ENCODE data around the gene PAX5. TPM values are rescaled to one million over a fixed set of nuclear protein-coding genes. Genes with fewer than 3 reads are reported as not detected.
A peak's percentile ranks its signal among the peaks of the same experiment; 100 is the strongest.

PAX5 gene
- total RNA-seq, 1 experiment from 2014 or later: not detected

DNA sequence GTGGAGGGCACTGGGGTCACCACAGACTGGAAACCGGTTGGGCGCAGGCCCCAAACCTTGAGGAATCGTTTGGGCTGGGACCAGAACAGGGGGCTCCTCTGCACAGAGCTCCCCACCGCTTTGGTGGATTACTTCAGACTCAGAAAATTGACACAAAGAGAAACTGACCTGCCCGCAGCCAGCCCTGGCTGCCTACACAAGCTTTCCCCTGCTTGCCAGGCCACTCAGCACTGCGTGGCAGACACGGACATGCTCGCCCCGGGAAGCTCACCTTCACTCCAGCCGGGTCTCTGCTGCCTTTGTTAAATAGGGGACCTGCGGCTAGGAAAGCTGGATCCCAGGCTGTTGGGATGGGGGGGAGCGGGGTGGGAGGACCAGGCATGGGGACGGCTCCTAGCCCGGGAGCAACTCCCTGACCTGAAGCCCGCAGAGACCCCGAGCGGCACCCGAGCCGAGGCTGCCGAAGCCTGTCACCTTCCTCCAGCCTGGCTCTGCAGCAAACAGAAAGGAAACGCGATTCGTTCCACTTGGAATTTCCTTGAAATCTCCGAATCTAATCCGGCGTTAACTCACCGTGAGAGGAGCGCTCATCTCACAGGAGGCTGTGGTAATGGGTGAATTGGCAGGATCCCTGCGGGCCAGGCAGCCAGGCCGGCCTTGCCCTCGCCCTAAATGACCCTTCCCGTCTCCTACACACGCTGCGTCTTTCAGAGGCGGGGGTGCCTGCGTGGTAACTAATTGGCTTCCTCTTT lies 8.8 kb downstream of the PAX5 start:
- no peak for DNase-seq (ENCODE audit: low read depth)

DNA sequence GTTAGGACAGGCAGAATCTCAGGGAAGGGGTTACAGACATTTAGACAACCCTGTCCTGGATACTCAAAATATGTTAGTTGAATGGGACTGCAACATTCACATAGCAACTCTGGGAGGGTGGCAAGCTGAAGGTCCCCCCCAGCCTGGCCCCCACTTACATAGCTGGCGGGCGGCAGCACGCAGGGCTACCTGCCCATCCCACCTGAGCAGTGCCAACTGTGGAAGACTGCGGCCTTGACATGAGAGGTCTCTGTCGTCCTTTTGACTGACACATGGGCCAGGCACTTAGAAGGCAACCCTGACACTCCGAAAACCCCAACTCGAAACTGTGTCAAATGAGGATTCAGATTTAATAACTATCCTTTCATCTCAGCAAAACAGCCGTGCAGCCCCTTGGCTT lies 16.5 kb downstream of the PAX5 start:
- no peak for DNase-seq (ENCODE audit: low read depth)

DNA sequence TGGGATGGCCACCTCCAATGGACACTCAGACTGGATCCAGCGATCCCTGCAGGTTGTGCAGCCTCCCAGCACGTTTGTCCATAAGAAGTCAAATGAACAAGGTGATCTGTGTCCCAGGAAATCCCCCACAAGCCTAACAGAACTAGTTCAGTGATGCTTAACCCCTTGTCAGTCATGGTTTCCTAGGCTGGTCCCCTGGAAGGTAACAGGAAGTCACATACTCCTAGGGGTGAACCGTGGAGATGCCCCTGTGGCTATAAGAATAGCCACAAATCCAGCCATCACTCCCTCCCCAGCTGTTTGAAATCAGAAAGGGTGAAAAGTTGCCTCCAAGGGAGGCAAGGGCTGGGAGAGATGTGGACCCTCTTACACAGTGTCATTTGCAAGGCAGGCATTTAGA lies 22.5 kb downstream of the PAX5 start:
- no peak for DNase-seq (ENCODE audit: low read depth)

DNA sequence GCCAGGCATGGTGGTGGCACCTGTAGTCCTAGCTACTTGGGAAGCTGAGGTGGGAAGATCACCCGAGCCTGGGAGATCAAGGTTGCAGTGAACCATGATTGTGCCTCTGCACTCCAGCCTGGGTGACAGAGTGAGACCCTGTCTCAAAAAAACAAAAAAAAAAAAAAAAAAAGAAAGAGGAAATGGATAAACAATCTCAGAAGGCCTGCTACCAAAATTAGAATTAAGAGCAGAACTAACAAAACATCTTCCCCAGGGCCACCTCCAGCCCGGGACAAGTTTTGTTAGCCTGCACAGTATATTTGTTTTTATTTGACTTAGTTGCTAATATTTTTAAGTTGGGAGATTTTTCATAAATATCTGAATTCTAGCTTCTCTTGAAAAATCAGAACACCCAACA lies 23.1 kb downstream of the PAX5 start:
- no peak for DNase-seq (ENCODE audit: low read depth)

DNA sequence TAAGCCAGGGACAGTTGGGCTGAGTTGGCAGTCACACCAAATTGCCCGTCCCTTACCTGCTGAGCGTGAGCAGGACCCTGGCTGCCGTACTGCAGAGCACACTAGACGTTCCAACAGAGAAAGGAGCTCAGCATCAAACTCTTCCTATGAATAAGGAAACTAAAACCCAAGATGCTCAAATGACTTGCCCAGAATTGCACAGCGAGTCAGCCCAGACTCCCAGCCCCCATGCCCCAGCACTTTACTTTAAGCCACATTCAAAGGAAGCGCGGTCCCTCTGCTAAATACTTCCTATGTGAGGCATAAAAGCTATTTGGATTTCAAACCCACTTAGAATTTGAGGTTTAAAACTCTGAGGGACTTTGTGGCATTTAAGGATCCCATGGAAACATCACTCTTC lies 23.9 kb downstream of the PAX5 start:
- DNase-seq (ENCODE audit: low read depth): no peak

DNA sequence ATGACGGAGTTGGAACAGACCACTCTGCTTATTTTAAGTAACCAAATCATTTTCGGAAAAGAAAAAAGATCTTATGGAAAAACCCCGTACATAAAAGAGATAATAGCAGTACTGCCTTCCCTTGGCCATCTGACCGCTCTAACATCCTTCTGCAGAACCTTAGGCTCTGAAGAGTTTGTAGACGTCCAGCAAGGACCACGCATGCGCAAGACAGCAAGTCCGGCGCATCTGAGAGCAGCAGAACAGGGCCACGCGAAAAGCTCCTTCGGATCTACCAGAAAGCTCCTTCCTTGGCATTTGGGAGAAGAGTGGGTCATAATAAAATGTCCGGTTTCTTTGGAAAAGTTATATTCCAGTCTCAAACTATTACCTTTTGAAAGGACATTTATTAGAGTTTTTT lies 26.8 kb downstream of the PAX5 start:
- DNase-seq (ENCODE audit: low read depth): no peak

DNA sequence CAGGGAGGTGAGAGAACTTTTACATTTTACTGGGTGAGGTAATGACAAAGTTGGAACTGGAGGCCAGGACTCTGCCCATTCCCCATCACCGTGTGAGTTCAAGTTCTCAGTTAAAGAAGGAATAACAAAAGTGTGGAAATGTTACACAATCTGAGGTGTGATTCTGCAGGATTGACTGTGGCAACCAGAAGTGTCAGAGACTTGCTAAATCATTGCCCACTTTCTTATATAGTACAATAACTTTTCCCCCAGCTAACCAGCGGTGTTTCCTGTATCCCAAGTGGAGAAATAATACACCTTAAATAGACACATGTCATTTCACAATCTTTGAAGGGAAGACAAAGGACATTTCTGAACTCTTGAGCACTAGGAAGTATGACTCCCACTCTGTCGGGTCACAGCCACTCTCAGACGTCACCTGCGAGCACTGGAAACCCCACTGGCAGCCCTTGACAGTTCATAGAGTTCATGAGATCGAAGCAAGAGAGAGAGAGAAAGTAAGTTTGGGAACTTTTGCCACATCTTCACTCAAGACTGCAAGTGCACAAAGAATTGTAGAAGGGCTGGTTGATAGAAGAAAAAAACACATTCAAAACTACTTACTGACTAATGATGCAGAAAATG lies 28.4 kb downstream of the PAX5 start:
- no peak for DNase-seq (ENCODE audit: low read depth)

DNA sequence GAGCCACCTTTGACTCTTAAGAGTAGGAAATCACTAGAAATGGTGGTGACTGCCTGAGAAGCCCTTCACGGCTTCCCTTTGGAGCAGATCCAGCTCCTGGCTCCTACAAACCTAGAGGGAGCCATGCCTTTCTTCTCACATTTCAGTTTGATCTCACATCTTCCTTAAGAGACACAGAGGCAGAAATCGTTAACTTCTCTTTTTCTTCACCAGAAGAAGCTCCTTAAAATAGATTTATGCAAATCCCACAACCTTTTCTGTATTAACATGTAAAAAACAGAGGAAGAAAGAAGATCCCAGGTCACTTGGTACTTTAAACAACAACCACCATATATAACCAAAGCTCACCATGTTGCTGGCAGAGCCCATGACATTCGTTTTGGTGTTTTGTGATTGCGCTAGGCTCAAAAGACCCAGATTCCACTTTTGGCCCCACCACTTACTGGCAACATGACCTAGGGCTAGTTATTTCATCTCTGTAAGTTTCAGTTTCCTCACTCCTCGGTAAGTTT lies 29.6 kb downstream of the PAX5 start:
- DNase-seq (ENCODE audit: low read depth): no peak

DNA sequence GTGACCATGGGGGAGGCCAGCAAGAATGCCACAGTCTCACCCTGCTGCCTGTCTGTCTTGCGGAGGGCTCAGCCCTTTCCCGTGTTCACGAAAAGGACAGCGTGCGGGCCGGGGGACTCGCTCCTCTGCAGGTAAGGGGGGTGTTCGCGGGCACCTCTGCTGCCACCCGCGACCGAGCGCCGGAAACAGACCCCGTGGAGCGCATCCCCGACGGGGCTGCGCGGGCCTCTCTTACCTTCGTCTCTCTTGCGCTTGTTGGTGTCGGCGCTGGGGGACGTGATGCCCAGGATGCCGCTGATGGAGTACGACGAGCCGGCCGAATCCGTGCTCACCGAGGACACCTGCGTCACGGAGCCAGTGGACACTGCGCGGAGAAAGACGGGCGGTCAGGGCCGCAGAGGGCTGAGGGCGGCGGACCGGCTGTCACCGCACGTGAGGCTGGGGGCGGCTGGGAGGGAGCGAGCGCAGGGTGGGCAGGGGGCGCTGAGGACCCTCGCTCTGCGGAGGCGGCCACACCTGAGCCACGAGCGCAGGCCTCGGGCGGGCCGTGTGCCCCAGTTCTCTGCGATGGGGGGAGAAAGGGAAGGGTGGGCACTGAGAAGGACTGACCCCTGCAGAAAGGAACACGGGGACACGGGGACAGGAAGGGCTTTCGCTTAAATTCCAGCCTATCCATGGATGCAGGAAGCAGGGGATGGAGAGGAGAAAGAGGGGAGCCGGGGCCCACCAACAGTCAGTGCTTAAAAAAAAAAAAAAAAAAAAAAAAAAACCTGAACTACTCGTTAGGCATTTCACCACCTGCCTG lies 31.5 kb downstream of the PAX5 start:
- no peak for DNase-seq (ENCODE audit: low read depth)

DNA sequence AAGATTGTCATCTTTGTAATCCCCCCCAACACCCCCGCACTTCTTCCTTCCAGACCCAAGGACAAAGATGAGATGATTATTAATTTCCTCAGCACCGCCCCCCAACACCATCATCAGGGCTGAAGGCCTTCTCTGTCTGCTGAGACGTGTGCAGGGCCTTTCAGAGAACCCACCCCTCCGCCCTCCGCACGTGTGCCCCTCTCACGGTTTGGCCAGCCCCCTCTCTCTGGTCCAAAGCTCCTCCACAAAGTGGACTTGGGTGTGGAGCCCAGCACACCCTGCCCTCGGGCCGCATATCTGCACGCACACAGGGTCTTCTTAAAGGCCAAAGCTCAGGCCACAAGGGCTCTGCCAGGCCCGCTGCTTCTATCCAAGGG lies 32.0 kb downstream of the PAX5 start:
- DNase-seq (ENCODE audit: low read depth): no peak

DNA sequence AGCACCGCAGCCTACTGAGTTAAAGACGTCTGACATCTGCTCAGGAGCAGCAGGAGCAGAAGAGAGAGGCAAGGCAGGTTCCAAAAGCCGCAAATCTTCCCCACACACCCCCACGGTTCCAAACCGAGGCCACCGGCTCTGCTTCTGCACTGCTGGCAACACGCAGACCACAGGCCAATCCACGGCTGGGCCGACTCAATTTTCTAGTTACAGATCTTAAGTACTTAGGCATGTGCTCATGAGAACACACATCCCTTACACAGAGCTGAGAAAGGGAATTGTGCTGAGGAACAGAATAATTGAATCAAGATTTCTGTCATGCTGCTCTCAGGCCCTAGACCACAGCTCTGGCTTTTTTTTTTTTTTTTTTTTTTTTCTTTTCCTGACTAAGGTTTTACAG lies 32.6 kb downstream of the PAX5 start:
- no peak for DNase-seq (ENCODE audit: low read depth)

DNA sequence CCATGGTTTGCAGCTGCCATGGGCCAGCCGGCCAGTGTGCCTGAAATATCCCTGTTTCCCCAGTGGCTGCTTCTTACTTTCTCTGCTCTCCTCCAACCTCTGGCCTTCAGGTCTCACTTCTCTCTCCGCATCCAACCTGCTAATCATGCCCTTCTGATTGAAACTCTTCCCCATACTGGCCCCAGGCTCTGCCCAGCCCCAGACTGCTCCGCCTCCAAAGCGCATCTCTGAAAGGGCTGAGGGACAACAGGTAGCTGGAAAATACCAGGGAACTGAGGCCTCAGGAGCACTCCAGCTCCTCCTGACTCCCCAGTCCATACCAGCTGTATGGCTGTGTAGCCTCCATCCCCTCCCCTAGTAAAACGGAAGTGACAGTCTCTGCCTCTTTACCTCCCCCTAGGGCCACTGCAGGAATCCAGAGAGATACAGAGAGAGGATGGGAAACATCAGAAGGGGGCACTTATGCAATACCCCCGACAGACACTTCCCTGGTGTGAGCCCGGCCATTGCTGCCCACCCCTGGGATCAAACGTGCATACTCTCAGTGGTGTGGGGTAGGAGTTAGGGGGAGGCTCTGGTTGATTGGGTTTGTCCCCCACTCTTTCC lies 34.2 kb downstream of the PAX5 start:
- DNase-seq (ENCODE audit: low read depth): no peak

DNA sequence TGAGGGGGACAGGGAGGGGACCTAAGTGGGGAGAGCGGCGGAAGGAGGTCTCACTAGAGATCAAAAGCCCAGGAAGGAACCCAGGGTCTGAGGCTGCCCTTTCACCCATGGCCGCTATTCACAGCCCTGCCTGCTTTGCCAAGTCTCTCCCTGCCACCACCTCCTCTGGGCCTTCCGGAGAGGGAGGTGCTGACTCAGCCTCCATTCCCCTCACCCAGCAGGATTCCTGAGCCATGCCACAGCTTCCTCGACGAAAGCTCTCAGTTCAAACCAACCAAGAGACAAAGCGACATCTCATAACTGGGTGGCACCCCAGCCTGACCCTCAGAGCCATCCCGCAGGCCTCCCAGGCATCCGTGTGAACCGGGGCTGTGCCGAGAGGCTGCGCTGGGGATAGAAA lies 36.7 kb downstream of the PAX5 start:
- peak; percentile 55 for DNase-seq (ENCODE audit: low read depth)

DNA sequence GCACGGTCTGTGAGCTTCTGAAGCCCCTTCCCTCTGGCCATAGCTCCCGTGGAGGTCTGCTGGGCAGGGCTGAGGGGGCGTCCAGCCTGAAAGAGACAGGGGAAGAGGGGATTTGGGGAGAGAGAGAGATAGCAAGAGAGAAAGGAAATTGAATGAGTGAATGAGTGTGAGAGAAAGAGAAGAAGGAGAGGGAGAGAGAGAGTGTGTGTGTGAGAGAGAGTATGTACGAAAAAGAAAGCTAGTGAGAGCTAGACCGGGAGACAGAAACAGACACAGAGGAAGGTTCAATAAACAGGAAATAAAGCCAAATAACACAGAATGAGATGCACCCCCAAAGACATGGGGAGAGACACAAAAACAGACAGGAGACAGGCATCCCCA lies 37.4 kb downstream of the PAX5 start:
- no peak for DNase-seq (ENCODE audit: low read depth)

DNA sequence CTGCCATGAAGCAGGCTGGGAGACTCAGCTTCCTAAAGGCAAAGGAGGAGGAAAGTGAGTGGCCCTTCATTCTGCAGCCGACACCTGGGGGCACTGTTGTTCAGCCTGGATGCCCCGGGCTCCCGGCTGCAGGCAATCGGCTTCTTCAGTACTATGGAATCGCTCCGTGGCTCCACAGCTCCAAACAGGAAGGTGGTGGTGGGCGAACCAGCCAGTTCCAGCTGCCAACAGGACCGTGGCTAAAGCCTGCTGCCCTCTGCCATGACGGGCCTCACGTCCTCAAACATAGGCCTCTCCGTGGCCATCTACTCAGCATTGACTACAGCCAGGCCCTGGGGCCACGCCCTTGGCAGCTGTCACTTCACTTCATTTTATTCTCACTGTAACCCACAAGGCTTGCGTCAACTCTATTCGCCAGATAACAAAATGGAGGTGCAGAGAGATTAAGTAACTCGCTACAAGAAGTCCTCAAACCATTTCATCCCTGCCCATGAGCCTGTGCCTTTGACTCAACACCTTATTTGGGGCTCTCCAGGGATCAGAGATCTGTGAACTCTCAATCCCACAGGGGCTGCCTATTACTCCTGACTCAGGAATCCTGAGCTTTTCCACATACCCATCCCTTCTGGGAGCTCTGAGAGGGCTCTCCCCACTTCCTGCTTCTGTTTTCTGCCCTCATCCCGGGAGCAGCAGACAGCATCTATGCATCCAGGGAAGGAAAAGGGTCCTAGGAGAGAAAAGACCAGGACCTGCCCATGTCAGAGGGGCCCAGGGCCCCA lies 38.0 kb downstream of the PAX5 start:
- peak; percentile 77 for DNase-seq (ENCODE audit: low read depth)

DNA sequence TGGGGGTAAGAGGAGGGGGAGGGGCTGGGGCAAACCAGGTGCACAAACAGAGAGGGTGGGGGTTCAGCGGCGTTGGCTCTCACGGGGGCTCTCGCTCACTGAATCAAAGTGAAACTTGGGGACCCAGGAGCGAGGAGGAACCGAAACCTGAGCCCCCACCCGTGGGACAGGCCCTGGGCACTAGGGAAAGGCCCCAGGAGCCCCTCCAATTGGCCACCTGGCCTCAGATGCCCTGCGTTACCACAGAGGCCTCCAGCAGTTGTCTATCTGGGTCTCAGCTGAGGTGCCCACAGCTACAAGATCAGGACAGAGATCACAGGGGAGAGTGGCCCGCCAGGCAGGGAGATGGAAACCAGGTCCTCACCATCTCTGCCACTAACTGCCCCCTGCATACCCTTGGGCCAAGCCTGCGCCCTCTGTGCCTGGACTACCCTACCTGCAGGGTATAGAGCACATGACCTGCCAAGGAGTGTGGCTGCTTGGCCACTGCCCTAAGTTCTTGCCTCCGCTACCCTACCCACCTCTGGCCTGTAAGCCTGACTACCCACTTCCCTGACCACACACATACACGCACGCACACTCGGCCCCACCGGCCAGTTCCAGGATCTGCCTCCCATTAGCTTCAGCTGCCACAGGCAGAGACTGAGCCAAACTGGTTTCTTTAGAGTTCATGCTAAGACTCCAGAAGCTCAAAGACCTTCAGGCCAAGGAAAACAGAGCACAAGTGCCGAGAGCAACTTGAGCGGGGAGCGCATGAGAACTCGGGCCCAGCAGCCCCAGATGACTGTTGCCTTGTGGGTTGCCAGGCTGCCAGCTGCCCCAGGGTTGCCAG lies 39.9 kb downstream of the PAX5 start:
- no peak for DNase-seq (ENCODE audit: low read depth)

DNA sequence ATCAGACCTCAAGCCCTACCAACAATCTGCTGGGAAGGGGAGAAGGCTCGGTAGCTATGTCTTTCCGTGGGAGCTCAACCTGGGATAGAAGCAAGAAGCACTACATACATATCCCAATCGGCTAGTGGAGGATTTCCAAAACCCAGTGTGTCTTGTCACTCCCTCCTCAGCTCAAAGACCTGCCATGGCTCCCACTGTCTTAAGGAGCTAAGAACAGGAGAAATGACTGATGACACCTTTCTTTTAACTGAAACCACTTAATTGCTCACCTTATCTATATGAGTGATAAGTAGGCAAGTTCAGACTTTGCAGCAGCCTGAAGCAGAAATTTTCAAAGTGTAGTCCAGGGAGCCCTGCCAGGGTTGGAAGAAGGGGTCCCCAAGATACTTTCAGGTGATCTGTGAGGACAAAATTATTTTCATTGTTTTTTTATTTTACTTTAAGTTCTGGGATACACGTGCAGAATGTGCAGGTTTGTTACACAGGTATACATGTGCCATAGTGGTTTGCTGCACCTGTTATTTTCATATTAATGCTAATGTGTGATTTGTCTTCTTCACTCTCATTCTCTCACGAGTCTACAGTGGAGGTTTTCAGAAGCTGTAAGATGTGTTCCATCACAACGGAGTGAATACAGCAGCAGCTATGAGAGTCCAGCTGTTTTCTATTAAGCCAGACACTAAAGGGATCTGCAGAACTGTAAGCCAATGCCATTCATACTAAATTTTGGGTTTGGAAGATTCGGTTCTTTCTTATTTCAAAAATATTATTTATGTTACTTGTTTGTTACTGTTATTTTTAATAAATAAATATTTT lies 41.4 kb downstream of the PAX5 start:
- DNase-seq (ENCODE audit: low read depth): no peak

DNA sequence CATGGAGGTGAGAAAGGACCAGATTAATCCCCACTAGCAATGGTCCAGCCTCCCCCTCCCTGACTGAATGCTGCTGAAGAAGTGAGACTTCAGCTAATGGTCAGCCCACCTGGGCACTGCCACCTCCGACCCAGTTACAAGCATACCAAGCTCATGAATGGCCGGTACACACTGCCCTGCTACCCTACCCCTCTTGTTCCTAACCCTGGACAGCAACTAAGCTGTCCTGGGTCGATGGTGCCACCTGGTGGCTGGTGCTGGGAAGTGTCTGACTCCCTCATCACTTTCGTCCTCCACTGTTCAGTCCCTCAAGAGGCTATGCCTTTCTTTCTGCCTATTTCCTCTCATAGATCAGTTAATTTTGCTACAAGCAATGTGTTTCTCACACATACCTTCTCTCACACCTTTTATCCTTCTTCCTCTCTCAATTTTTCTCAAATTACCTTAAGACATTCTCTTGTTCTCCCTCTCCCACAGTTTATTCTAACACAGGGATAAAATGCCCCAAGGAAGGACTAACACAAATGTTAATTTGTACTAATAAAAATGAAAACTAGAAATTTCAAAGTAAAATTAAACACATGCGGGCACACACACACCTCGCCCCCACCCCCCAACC lies 42.4 kb downstream of the PAX5 start:
- peak; percentile 38 for DNase-seq (ENCODE audit: low read depth)

DNA sequence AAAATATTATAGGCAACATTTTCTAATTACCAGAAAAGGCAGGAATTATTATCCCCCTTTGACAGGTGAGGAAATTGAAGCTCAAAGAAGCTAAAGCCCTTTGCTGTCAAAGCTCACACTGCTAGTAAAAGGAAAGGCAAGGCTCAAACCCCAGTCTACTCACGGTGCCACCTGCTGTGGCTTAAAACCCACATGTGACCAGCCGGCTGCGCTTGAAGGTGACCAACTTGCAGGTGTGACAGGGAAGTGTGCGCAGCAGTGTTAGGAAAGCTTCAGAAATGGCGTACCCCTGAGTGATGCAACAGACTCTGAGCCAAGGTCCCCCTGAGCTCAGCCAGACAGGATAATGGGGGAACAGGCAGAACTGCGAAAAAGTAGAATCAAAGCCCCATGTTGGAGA lies 45.2 kb downstream of the PAX5 start:
- no peak for DNase-seq (ENCODE audit: low read depth)
